Mononuclear cell (primary cell): ENCODE results near the gene EPN1. TPM values are rescaled to one million over a fixed set of nuclear protein-coding genes. Genes with fewer than 3 reads are reported as not detected.

Experiments
- H3K27me3 ChIP-seq: 2 replicates; pipeline ENCODE4 v1.6.0; 2011; ENCODE audit warnings: low read length, control low read depth; ENCODE audit not compliant: insufficient read depth
- H3K4me1 ChIP-seq: 2 replicates; pipeline ENCODE4 v1.5.1; 2011; ENCODE audit warnings: mild to moderate bottlenecking, low read length, control low read depth; ENCODE audit not compliant: insufficient read depth
- H3K4me3 ChIP-seq: 2 replicates; pipeline ENCODE4 v1.5.1; 2011; ENCODE audit warnings: mild to moderate bottlenecking, low read length, moderate library complexity
- H3K9me3 ChIP-seq: 2 replicates; pipeline ENCODE4 v1.5.1; 2011; ENCODE audit warnings: low read depth, mild to moderate bottlenecking, control low read depth, low read length
- total RNA-seq: library from RNA; depleted of rRNA; stranded (reverse); fragments of >200 nt; gene quantifications from one replicate; pipeline ENCODE4 v1.2.3, GENCODE V29; 2012

Gene EPN1
- total RNA-seq, 1 donor = 23.5 TPM

- Histone ChIP-seq H3K27me3 (no peaks in the 10 kb centered on the region), H3K4me3 (no peak overlapping the region), H3K9me3 (no peaks in the 10 kb centered on the region), H3K4me1 (peaks cover 58% of the 10 kb centered on the region)
Measured at GRCh38 chr19:55676889-55677505, 2.0 kb downstream of the EPN1 start.

- Histone ChIP-seq H3K9me3 (no peaks in the 10 kb centered on the region), H3K27me3 (no peaks in the 10 kb centered on the region), H3K4me3 (no peak overlapping the region), H3K4me1 (peaks cover 58% of the 10 kb centered on the region)
Measured at GRCh38 chr19:55677572-55678028, 2.6 kb downstream of the EPN1 start.

DNA sequence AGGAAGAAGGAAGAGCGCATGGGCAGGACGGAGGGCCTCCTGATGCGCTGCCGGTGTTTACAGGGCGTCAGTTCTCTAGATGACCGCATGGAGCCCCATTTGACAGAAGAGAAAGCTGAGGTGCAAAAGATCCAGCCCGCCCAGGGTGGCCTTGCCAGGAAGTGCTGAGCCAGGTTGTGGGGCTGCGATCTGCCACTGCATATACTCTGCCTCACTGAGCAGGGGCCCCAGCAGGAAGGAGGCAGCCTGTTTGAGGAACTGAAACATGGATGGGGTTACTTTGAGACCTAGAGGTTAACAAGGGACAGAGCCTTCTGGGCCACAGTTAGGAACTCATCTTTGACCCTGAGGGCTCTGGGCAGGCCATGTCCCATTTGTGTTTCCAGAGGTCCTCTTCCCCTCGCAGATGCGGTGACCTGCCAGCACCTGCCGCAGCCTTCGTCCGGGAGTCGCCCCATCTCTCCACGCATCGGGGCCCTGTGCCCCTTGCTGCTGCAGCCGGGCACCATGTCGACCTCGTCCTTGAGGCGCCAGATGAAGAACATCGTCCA lies 3.2 kb downstream of the EPN1 start:
- H3K4me3 ChIP-seq = no peak overlapping the region
- H3K27me3 ChIP-seq = no peaks in the 10 kb centered on the region
- H3K9me3 ChIP-seq = no peaks in the 10 kb centered on the region
- H3K4me1 ChIP-seq = peaks cover 58% of the 10 kb centered on the region

- H3K27me3 ChIP-seq = no peaks in the 10 kb centered on the region
- H3K4me3 ChIP-seq = no peak overlapping the region
- H3K4me1 ChIP-seq = peaks cover 53% of the 10 kb centered on the region
- no peaks in the 10 kb centered on the region for H3K9me3 ChIP-seq
Measured at GRCh38 chr19:55679343-55680257, 4.6 kb downstream of the EPN1 start.

DNA sequence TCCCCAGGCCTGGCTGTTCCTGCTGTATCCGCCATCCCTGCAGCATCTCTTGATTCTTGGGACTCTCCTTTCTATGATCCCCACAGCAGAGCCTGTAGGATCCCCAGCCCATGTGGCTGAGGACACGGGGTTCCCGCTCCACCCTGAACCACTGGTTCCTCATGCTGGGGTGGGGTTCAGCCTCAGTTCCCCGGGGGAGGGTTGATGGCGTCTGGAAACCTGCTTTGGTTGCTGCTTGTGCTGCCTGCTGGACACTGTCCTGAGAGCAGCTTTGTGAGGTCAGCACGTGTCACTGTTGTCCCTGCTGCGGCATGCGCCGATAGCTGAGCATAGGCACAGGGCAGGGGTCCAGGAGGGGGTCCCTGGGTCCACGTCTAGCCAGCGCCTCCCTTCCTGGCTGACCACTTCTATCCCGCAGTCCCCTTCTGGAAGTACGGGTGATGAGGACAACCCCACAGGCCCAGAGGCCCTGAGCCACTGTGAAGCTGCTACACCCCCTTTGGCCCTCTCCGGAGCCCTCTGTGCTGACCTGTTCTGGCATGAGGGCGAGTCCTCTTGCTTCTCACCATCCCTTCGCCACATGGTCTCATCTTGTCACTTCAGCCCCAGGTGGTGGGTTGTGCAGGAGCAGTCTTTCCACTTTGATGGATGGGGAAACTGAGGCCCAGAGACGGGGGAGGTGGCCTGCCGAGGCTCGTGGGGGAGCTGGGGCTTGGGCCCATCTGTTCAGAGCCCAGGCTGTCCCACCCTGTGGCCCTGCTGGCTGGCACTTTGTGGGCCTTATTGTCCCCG lies 5.5 kb downstream of the EPN1 start:
- no peaks in the 10 kb centered on the region for H3K9me3 ChIP-seq
- peaks cover 50% of the 10 kb centered on the region for H3K4me1 ChIP-seq
- no peaks in the 10 kb centered on the region for H3K27me3 ChIP-seq
- no peak overlapping the region for H3K4me3 ChIP-seq

DNA sequence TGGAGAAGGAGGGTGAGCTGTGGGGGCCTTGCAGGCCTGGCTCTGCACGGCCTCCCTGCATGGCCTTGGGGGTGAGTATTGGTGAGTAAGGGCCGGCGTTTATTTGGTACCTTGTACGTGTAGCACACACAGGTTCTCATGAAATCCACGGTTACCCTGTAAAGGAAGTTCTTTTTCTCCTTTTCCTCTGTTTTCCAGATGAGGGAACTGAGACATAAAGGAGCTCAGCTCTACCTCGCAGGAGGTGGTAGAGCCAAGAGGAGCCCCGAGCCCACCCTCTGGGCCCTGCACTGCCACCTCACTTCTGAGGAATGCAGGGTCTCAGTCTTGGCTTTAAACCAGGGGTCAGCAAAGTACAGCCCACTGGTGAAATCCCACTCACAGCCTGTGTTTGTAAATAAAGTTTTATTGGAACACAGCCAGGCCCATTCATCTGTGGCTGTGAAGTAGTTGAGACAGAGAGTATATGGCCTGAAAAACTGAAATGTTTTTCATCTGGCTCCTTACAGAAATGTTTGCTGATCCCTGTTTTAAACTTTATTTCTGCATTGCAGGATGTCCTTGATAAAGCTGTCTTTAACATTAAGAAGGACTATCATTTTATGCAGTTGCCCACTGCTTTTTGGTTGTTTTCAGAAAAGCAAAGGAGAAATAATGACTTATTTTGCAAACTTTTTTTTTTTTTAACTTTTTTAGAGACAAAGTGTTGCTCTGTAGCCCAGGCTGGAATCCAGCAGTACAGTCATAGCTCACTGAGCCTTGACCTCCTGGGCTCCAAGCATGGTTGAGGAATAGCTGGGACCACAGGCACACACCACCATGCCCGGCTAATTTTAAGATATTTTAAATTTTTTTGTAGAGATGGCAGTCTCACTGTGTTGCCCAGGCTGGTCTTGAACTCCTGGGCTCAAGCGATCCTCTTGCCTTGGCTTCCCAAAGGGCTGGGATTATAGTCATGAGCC lies 6.4 kb downstream of the EPN1 start:
- H3K4me3 ChIP-seq = no peak overlapping the region
- H3K4me1 ChIP-seq = peaks cover 41% of the 10 kb centered on the region
- no peaks in the 10 kb centered on the region for H3K9me3 ChIP-seq
- H3K27me3 ChIP-seq = no peaks in the 10 kb centered on the region

DNA sequence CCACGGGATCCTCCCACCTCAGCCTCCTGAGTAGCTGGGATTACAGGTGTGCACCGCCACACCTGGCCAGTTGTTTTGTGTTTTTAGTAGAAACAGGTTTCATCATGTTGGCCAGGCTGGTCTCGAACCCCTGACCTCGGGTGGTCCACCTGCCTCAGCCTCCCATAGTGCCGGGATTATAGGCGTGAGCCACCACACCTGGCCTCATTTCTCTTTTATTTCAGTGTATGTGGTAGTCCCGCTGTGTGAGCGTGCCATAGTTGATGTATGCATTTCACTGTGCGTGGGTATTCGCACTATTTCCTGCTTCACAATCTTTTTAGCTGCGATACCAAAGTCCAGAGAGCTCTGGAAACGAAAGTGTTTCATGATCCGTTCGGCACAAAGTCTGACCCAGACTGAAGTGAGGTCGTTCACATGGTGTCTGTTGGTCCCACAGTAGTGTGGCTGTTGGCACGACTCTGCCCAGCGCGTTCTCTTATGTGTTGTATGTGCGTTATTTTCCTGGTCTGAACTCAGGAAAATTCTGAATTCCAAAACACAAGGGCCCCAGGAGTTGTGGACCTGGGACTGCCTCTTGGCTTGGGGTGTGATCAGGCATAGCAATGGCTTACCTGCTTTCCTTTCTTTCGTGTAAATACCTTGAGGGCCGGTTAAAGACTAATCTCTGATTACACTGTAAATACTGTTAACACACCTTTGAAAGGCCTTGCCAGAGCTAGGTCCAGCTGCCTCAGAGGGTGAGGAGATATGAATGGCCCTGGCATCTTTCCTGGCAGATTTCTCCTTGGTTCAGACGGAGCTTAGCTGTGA lies 8.6 kb downstream of the EPN1 start:
- H3K4me3 ChIP-seq = no peak overlapping the region
- H3K27me3 ChIP-seq = no peaks in the 10 kb centered on the region
- H3K4me1 ChIP-seq = peaks cover 19% of the 10 kb centered on the region
- H3K9me3 ChIP-seq = no peaks in the 10 kb centered on the region

DNA sequence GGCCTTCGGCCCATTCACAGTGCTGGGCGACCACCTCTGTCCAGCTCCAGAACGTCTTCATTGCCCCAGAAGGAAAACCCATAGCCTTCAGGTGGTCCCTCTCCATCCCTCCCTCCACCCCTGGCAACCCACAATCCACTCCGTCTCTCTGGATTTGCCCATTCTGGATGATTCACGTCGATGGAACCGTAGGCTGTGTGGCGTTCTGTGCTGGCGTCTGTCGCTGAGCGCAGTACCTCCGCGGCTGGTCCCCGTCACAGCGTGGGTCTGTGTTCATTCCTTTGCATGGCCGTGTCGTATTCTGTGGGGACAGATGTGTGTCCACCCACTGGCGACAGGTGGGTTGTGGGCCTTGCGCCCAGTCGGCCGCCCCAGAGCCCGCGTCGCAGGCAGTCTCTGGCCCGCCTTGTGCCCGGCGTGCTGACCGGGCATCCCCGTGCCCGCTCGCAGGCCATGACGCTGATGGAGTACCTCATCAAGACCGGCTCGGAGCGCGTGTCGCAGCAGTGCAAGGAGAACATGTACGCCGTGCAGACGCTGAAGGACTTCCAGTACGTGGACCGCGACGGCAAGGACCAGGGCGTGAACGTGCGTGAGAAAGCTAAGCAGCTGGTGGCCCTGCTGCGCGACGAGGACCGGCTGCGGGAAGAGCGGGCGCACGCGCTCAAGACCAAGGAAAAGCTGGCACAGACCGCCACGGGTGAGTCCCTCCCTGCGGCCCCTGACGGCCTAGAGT lies 10.1 kb downstream of the EPN1 start:
- Histone ChIP-seq H3K9me3 (no peaks in the 10 kb centered on the region), H3K27me3 (no peaks in the 10 kb centered on the region), H3K4me3 (no peak overlapping the region), H3K4me1 (peaks cover 4% of the 10 kb centered on the region)

DNA sequence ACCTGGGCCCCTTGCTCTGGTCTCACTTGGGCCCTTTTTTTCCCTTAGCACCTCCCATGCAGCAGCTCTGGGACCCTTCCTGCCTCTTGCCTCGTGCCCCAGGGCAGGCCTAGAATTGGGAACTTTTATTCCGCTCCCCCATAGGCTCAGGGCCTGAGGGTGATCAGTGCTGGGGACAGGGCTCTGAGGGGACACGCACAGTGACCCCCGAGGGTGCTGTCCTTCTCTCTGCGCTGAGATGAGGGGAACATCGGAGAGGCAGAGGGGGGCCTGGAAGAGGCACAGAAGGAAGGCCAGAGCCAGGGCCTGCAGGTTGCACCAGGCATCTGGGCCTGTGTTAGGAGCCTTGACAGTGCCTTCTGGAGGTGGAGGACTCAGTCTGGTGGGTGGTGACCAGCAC lies 10.8 kb downstream of the EPN1 start:
- H3K4me1 ChIP-seq = no peaks in the 10 kb centered on the region
- H3K9me3 ChIP-seq = no peaks in the 10 kb centered on the region
- H3K27me3 ChIP-seq = no peaks in the 10 kb centered on the region
- no peak overlapping the region for H3K4me3 ChIP-seq

DNA sequence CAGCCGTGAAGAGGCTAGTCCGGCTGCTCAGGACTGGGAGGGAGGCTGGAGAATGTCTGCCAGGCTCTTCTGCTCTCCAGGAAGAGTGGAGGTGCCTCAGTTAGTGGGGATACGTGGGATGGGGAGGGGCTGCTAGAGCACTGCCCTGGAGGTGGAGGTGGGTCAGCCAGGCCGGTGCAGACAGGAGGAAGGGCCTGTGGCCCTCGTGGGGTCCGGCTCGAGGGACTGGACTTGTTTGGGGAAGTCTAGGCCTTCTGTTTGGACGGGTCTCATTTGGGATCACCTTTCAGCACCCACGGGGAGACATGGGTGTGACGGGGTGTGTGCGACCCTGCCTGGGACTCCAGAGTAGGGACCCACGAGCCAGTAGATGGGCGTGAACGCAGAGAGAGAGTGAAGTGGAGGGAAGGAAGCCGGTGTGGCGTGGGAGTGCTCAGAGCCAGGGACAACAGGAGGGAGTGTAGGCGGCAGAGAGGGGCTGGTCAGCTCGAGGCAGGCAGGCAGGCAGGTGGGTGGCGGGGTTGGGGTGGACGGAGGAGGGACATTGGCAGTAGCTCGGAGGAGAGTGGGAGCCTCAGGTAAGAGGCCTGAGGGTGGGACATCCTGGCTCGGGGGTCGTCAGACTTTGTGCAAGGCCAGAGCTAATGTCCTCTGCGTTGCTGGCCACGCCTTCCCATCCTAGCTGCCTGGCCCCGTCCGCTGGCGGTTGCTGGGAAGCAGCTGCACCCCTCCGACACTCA lies 11.5 kb downstream of the EPN1 start:
- Histone ChIP-seq H3K4me1 (no peaks in the 10 kb centered on the region), H3K4me3 (no peak overlapping the region), H3K9me3 (no peaks in the 10 kb centered on the region), H3K27me3 (no peaks in the 10 kb centered on the region)

GRCh38 chr19:55687281-55688201 lies 12.5 kb downstream of the EPN1 start:
- H3K4me1 ChIP-seq = no peaks in the 10 kb centered on the region
- H3K4me3 ChIP-seq = no peak overlapping the region
- no peaks in the 10 kb centered on the region for H3K9me3 ChIP-seq
- H3K27me3 ChIP-seq = no peaks in the 10 kb centered on the region
